ENCODE data around the gene ARPP21. TPM values are rescaled to one million over a fixed set of nuclear protein-coding genes. Genes with fewer than 3 reads are reported as not detected.

ARPP21 gene
- total and polyA plus RNA-seq, 10 donors = 0.07 to 0.39 (median 0.12) TPM; not detected in 7

DNA sequence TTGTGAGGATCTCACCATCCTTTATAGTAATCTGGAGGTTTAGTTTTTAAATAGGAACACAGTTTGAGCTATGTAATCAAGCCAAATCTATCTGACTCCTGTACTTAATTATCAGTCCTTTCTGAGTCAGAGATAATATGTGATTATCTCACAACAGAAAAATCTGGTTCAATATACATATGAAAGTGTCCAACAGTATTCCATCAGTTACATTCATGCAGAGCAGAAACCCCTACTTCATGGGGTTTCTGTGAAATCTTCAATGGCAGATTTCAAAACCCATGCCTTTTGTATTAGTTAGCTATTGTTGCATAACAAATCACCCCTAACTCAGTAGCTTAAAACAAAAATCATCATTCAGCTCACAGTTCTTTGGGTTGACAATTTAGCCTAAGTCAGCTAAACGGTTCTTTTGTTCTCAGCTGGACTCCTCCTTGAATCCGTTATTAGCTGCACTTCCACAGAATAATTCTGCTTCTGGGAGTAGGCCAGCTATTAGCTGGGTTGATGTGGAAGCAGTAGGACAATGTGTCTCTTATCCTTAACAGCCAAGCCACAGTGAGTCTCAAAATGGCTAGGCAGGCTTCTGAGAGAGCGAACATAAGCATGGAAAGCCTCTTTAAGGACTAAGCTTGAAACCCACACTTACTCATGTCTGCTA lies 42.9 kb upstream of the ARPP21 start:
- DNase-seq = no peak
- peaks cover 0 to 4% (median 0%) of the 10 kb centered on the region in 8 donors for H3K9me3 ChIP-seq
- intact Hi-C loops (cut with DNase I; ENCODE audit: low total_unique reads) = no loop called here
- WGBS, 5 donors = 48 to 94% (median 64%) methylated on average over 3 of the region's 3 CpGs
- no peaks in the 10 kb centered on the region for H3K27me3 ChIP-seq (replicated peaks in 1 of 7)
- TF ChIP-seq POLR2AphosphoS5 (IDR thresholded peaks at IDR 0.05) = no peak
- no peak for TF ChIP-seq POLR2A (IDR thresholded peaks at IDR 0.05)
- no peak for TF ChIP-seq CTCF (IDR thresholded peaks at IDR 0.05 in 8 of 11, conservative IDR thresholded peaks at IDR 0.05 in 3 of 11)
- H3K4me3 ChIP-seq = no peak overlapping the region
- H3K4me1 ChIP-seq = no peaks in the 10 kb centered on the region
- H3K27ac ChIP-seq = no peak overlapping the region
- no peaks in the 10 kb centered on the region for H3K36me3 ChIP-seq

GRCh38 chr3:35597490-35597889 lies 41.8 kb upstream of the ARPP21 start:
- H3K4me3 ChIP-seq = no peak overlapping the region
- H3K27ac ChIP-seq = no peak overlapping the region
- 64 to 85% (median 72%) methylated on average over 3 of the region's 3 CpGs for WGBS, 5 donors
- TF ChIP-seq POLR2A (IDR thresholded peaks at IDR 0.05) = no peak
- no peak for TF ChIP-seq CTCF (IDR thresholded peaks at IDR 0.05 in 8 of 11, conservative IDR thresholded peaks at IDR 0.05 in 3 of 11)
- no peak for TF ChIP-seq POLR2AphosphoS5 (IDR thresholded peaks at IDR 0.05)
- H3K27me3 ChIP-seq (replicated peaks in 1 of 7) = no peaks in the 10 kb centered on the region
- peaks cover 0 to 4% (median 0%) of the 10 kb centered on the region in 8 donors for H3K9me3 ChIP-seq
- H3K36me3 ChIP-seq = no peaks in the 10 kb centered on the region
- no peaks in the 10 kb centered on the region for H3K4me1 ChIP-seq
- no peak for DNase-seq
- intact Hi-C loops (cut with DNase I; ENCODE audit: low total_unique reads) = no loop called here

- Histone ChIP-seq H3K36me3 (no peaks in the 10 kb centered on the region), H3K27me3 (replicated peaks in 1 of 7) (no peaks in the 10 kb centered on the region), H3K27ac (no peak overlapping the region), H3K4me3 (no peak overlapping the region), H3K9me3 (no peaks in the 10 kb centered on the region), H3K4me1 (no peaks in the 10 kb centered on the region)
- intact Hi-C loops (cut with DNase I; ENCODE audit: low total_unique reads) = no loop called here
- TF ChIP-seq CTCF (IDR thresholded peaks at IDR 0.05 in 8 of 11, conservative IDR thresholded peaks at IDR 0.05 in 3 of 11) (no peak), POLR2A (IDR thresholded peaks at IDR 0.05) (no peak), POLR2AphosphoS5 (IDR thresholded peaks at IDR 0.05) (no peak)
- 44 to 83% (median 69%) methylated on average over 1 of the region's 1 CpG for WGBS, 5 donors
- DNase-seq = no peak
Measured at GRCh38 chr3:35598804-35599203, 40.5 kb upstream of the ARPP21 start.

GRCh38 chr3:35601959-35602358 lies 37.4 kb upstream of the ARPP21 start:
- Histone ChIP-seq H3K36me3 (no peaks in the 10 kb centered on the region), H3K4me1 (no peaks in the 10 kb centered on the region), H3K27ac (no peak overlapping the region), H3K9me3 (peaks cover 0 to 14% (median 0%) of the 10 kb centered on the region in 8 donors), H3K27me3 (replicated peaks in 1 of 7) (no peaks in the 10 kb centered on the region), H3K4me3 (no peak overlapping the region)
- no peak for DNase-seq
- intact Hi-C loops (cut with DNase I; ENCODE audit: low total_unique reads) = no loop called here
- no peak for TF ChIP-seq CTCF (IDR thresholded peaks at IDR 0.05 in 8 of 11, conservative IDR thresholded peaks at IDR 0.05 in 3 of 11)
- no peak for TF ChIP-seq POLR2AphosphoS5 (IDR thresholded peaks at IDR 0.05)
- TF ChIP-seq POLR2A (IDR thresholded peaks at IDR 0.05) = no peak
